ENCODE data around the gene ZBED4. TPM values are rescaled to one million over a fixed set of nuclear protein-coding genes. Genes with fewer than 3 reads are reported as not detected.

The ZBED4 gene
- total RNA-seq, 1 donor from 2014 or later, result 17.3 TPM

GRCh38 chr22:49924113-49924833, 70.6 kb downstream of the ZBED4 start:
- Mint-ChIP-seq H3K4me3 (ENCODE audit: unreplicated experiment) (no peak overlapping the region), H3K9me3 (ENCODE audit: unreplicated experiment) (no peaks in the 10 kb centered on the region), H3K27ac (ENCODE audit: unreplicated experiment) (no peak overlapping the region), H3K36me3 (ENCODE audit: unreplicated experiment) (peaks cover 6% of the 10 kb centered on the region), H3K4me1 (ENCODE audit: unreplicated experiment) (peaks cover 7% of the 10 kb centered on the region), H3K27me3 (ENCODE audit: unreplicated experiment) (no peaks in the 10 kb centered on the region)
- no peak for DNase-seq (ENCODE audit: extremely low spot score, unreplicated experiment)
- TF ChIP-seq, protein P1, sequence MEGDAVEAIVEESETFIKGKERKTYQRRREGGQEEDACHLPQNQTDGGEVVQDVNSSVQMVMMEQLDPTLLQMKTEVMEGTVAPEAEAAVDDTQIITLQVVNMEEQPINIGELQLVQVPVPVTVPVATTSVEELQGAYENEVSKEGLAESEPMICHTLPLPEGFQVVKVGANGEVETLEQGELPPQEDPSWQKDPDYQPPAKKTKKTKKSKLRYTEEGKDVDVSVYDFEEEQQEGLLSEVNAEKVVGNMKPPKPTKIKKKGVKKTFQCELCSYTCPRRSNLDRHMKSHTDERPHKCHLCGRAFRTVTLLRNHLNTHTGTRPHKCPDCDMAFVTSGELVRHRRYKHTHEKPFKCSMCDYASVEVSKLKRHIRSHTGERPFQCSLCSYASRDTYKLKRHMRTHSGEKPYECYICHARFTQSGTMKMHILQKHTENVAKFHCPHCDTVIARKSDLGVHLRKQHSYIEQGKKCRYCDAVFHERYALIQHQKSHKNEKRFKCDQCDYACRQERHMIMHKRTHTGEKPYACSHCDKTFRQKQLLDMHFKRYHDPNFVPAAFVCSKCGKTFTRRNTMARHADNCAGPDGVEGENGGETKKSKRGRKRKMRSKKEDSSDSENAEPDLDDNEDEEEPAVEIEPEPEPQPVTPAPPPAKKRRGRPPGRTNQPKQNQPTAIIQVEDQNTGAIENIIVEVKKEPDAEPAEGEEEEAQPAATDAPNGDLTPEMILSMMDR (IDR thresholded peaks at IDR 0.05), result no peak

DNA sequence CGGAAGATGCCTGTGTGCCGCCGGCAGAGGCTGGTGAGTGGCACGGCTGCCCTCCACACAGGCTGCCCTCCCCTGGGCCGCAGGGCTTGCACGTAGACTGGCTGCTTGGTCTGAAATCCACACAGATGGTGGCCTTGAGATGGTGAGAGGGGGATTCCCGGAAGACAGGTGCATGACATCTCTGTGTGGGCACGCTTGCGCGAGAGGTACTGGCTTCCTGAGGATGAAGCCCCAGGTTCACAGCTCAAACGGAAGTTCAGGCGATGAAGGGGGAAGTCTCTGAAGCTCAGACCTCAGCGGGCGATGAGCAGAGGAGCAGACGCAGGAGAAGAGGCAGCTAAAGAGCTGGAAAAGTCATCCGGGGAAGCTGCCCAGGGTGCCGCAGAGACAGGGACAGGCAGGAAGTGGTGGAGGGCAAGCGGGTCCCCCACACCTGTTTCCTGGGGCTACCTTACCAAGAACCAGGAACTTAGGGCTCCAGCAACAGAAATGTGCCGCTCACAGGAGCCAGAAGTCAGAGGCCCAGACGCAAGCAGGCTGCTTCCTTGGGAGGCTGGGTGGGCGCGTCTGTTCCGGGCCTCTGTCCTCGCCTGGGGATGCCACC, 72.0 kb downstream of the ZBED4 start:
- Mint-ChIP-seq H3K9me3 (ENCODE audit: unreplicated experiment) (no peaks in the 10 kb centered on the region), H3K4me3 (ENCODE audit: unreplicated experiment) (no peak overlapping the region), H3K36me3 (ENCODE audit: unreplicated experiment) (peaks cover 6% of the 10 kb centered on the region), H3K27ac (ENCODE audit: unreplicated experiment) (no peak overlapping the region), H3K4me1 (ENCODE audit: unreplicated experiment) (no peaks in the 10 kb centered on the region), H3K27me3 (ENCODE audit: unreplicated experiment) (no peaks in the 10 kb centered on the region)
- TF ChIP-seq, protein P1 (IDR thresholded peaks at IDR 0.05), result no peak
- no peak for DNase-seq (ENCODE audit: extremely low spot score, unreplicated experiment)

DNA sequence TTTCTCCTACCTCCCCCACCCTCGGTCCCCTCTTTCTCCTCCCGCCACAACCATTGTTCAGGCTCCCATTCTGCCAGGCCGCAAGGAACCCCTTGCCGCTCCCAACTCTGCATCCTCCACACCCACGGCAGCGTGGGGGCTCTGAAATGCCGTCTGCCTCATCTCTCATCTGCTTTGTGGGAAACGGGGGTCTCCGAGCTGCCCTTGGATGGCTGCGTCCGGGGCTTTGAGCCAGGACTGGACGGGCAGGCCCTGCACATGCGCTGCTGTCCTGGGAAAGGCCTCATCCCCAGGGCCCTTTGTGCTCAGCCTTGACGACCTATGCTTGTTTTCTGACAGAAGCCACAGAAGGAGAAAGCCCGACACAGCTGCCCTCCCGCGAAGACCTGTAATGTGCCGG, 73.3 kb downstream of the ZBED4 start:
- Mint-ChIP-seq H3K27me3 (ENCODE audit: unreplicated experiment) (no peaks in the 10 kb centered on the region), H3K4me3 (ENCODE audit: unreplicated experiment) (no peak overlapping the region), H3K27ac (ENCODE audit: unreplicated experiment) (no peak overlapping the region), H3K4me1 (ENCODE audit: unreplicated experiment) (peaks cover 6% of the 10 kb centered on the region), H3K9me3 (ENCODE audit: unreplicated experiment) (no peaks in the 10 kb centered on the region), H3K36me3 (ENCODE audit: unreplicated experiment) (peaks cover 6% of the 10 kb centered on the region)
- TF ChIP-seq, protein P1 (IDR thresholded peaks at IDR 0.05), result no peak
- no peak for DNase-seq (ENCODE audit: extremely low spot score, unreplicated experiment)

GRCh38 chr22:49927483-49928184, 74.0 kb downstream of the ZBED4 start:
- Mint-ChIP-seq H3K9me3 (ENCODE audit: unreplicated experiment) (no peaks in the 10 kb centered on the region), H3K27me3 (ENCODE audit: unreplicated experiment) (no peaks in the 10 kb centered on the region), H3K4me3 (ENCODE audit: unreplicated experiment) (no peak overlapping the region), H3K4me1 (ENCODE audit: unreplicated experiment) (peaks cover 6% of the 10 kb centered on the region), H3K27ac (ENCODE audit: unreplicated experiment) (no peak overlapping the region), H3K36me3 (ENCODE audit: unreplicated experiment) (peaks cover 6% of the 10 kb centered on the region)
- no peak for DNase-seq (ENCODE audit: extremely low spot score, unreplicated experiment)
- TF ChIP-seq, protein P1 (IDR thresholded peaks at IDR 0.05), result no peak

DNA sequence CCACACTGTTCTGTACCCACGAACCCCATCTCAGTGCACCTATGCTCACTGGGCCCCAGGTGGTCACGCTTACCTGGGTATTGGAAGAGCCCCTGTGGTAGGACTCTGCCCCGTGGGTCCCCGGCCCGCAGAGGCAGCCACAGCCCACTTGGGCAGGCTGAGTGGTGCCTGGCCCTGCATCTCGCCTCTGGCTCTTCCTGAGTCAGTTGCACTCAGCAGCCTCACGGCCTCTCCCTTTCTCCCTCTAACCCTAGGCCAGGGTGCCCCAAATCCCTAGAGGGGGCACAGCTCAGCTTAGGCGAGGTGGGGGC, 74.5 kb downstream of the ZBED4 start:
- peaks cover 6% of the 10 kb centered on the region for H3K36me3 Mint-ChIP-seq (ENCODE audit: unreplicated experiment)
- TF ChIP-seq, protein P1 (IDR thresholded peaks at IDR 0.05), result no peak
- peaks cover 8% of the 10 kb centered on the region for H3K4me1 Mint-ChIP-seq (ENCODE audit: unreplicated experiment)
- H3K4me3 Mint-ChIP-seq (ENCODE audit: unreplicated experiment), result no peak overlapping the region
- H3K9me3 Mint-ChIP-seq (ENCODE audit: unreplicated experiment), result no peaks in the 10 kb centered on the region
- H3K27me3 Mint-ChIP-seq (ENCODE audit: unreplicated experiment), result no peaks in the 10 kb centered on the region
- no peak overlapping the region for H3K27ac Mint-ChIP-seq (ENCODE audit: unreplicated experiment)
- DNase-seq (ENCODE audit: extremely low spot score, unreplicated experiment), result no peak
